IMR-90 (cell line): ENCODE data around the gene MYH9. TPM values are rescaled to one million over a fixed set of nuclear protein-coding genes. Genes with fewer than 3 reads are reported as not detected.

ENCODE experiments used
- ATAC-seq: fragments of 200-7000 bp; cut with Tn5 transposase; 2 replicates; pipeline ENCODE4 v1.9.1; 2020; ENCODE audit warnings: low read depth, mild to moderate bottlenecking, moderate library complexity
- BruUV-seq: library from RNA; stranded (reverse); fragments of 400-500 nt; replicated peaks from 2 replicates; lab custom pipeline; 2021; lab: Mats Ljungman, UMichigan
- CTCF ChIA-PET: fragments of 300-600 bp; formaldehyde crosslinking; extraction: SDS; loops from one replicate; lab custom pipeline; 2021; ENCODE audit warnings: antibody characterized with exemption; lab: Yijun Ruan, JAX
- POLR2A ChIA-PET: fragments of 300-600 bp; sonication (Branson Sonifier 250); formaldehyde crosslinking; loops from one replicate; lab custom pipeline; 2022; ENCODE audit warnings: antibody characterized with exemption; ENCODE audit not compliant: unreplicated experiment; lab: Charles Lee
- DNase-seq: peaks from one replicate; pipeline ENCODE4 v3.0.0; 2013
- H2AFZ ChIP-seq: replicated peaks from 2 replicates; pipeline ENCODE3; 2013; ENCODE audit warnings: low read length, mild to moderate bottlenecking; ENCODE audit not compliant: poor library complexity
- H2AK5ac ChIP-seq: 2 replicates; pipeline ENCODE4 v1.6.1; 2013; ENCODE audit warnings: low read depth, low read length, inconsistent platforms
- H2AK9ac ChIP-seq: replicated peaks from 2 replicates; pipeline ENCODE3; 2013; ENCODE audit warnings: mild to moderate bottlenecking, low read depth, low read length, moderate library complexity; ENCODE audit not compliant: poor library complexity
- H2BK120ac ChIP-seq: 2 replicates; pipeline ENCODE4 v1.6.1; 2013; ENCODE audit warnings: low read depth, low read length, inconsistent platforms
- H2BK15ac ChIP-seq: 3 replicates; pipeline ENCODE4 v1.6.1; 2013; ENCODE audit warnings: low read depth, low read length, inconsistent platforms
- H2BK20ac ChIP-seq: 2 replicates; pipeline ENCODE4 v1.6.1; 2013; ENCODE audit warnings: low read depth, mild to moderate bottlenecking, inconsistent platforms, low read length, moderate library complexity
- H2BK5ac ChIP-seq: 2 replicates; pipeline ENCODE4 v1.6.1; 2013; ENCODE audit warnings: mild to moderate bottlenecking, low read depth, low read length, inconsistent platforms; ENCODE audit not compliant: poor library complexity, severe bottlenecking
- H3K14ac ChIP-seq: replicated peaks from 2 replicates; pipeline ENCODE4 v1.6.1; 2013; ENCODE audit warnings: low read depth, low read length, inconsistent platforms
- H3K18ac ChIP-seq: 2 replicates; pipeline ENCODE4 v1.6.1; 2013; ENCODE audit warnings: low read depth, low read length, control low read depth
- H3K23ac ChIP-seq: 2 replicates; pipeline ENCODE4 v1.6.1; 2013; ENCODE audit warnings: low read depth, low read length, inconsistent platforms
- H3K27ac ChIP-seq: 2 replicates; pipeline ENCODE4 v1.5.1; 2013; ENCODE audit warnings: mild to moderate bottlenecking, control low read depth, low read length; ENCODE audit not compliant: insufficient read depth
- H3K27me3 ChIP-seq: 2 replicates; pipeline ENCODE4 v1.6.1; 2013; ENCODE audit warnings: low read length; ENCODE audit not compliant: control insufficient read depth, insufficient read depth
- H3K36me3 ChIP-seq: 2 replicates; pipeline ENCODE4 v1.6.1; 2013; ENCODE audit warnings: low read length, mixed read lengths; ENCODE audit not compliant: control insufficient read depth, insufficient read depth
- H3K4ac ChIP-seq: 2 replicates; pipeline ENCODE4 v1.6.1; 2013; ENCODE audit warnings: low read depth, low read length, inconsistent platforms
- H3K4me1 ChIP-seq: 2 replicates; pipeline ENCODE4 v1.6.1; 2013; ENCODE audit warnings: low read length, mixed read lengths; ENCODE audit not compliant: control insufficient read depth, insufficient read depth
- H3K4me2 ChIP-seq: 2 replicates; pipeline ENCODE4 v1.6.1; 2013; ENCODE audit warnings: low read depth, mild to moderate bottlenecking, control low read depth, low read length, moderate library complexity
- H3K4me3 ChIP-seq: 2 replicates; pipeline ENCODE4 v1.5.1; 2013; ENCODE audit warnings: low read depth, mild to moderate bottlenecking, control low read depth, low read length, moderate library complexity; ENCODE audit not compliant: insufficient read depth
- H3K56ac ChIP-seq: 2 replicates; pipeline ENCODE4 v1.6.1; 2013; ENCODE audit warnings: low read length, inconsistent platforms; ENCODE audit not compliant: insufficient read depth; ENCODE audit errors: extremely low read depth
- H3K79me1 ChIP-seq, 2 experiments: 2 replicates each; pipeline ENCODE4 v1.6.1; 2013; ENCODE audit warnings: low read length in 2 of 2, inconsistent platforms in 1 of 2, low read depth in 1 of 2
- H3K9ac ChIP-seq: 2 replicates; pipeline ENCODE4 v1.6.1; 2013; ENCODE audit warnings: low read depth, low read length, control low read depth
- H3K9me1 ChIP-seq: 2 replicates; pipeline ENCODE4 v1.6.1; 2013; ENCODE audit warnings: low read length, inconsistent platforms; ENCODE audit not compliant: insufficient read depth
- H3K9me3 ChIP-seq: 2 replicates; pipeline ENCODE4 v1.6.1; 2013; ENCODE audit warnings: low read length; ENCODE audit not compliant: control insufficient read depth, insufficient read depth
- H4K20me1 ChIP-seq: 2 replicates; pipeline ENCODE4 v1.6.1; 2013; ENCODE audit warnings: low read length, inconsistent platforms; ENCODE audit not compliant: insufficient read depth
- H4K5ac ChIP-seq: 2 replicates; pipeline ENCODE4 v1.6.1; 2013; ENCODE audit warnings: mild to moderate bottlenecking, low read depth, low read length, control low read depth
- H4K8ac ChIP-seq, 2 experiments: 2 replicates each; pipeline ENCODE4 v1.6.1; 2013; ENCODE audit warnings: low read depth in 2 of 2, low read length in 2 of 2, control low read depth in 1 of 2, inconsistent platforms in 1 of 2
- H4K91ac ChIP-seq: 2 replicates; pipeline ENCODE4 v1.6.1; 2013; ENCODE audit warnings: low read depth, low read length, inconsistent platforms; ENCODE audit not compliant: insufficient read depth
- BHLHE40 ChIP-seq: fragments of 150-350 bp; IDR thresholded peaks from 2 replicates; pipeline ENCODE4 v1.6.1; 2016; ENCODE audit warnings: mild to moderate bottlenecking, low read depth, low read length
- CEBPB ChIP-seq: IDR thresholded peaks from 2 replicates; pipeline ENCODE4 v1.6.1; 2012; ENCODE audit warnings: low read depth, low read length, improper control_type of control experiment
- FOS ChIP-seq: fragments of 150-350 bp; IDR thresholded peaks from 2 replicates; pipeline ENCODE4 v1.6.1; 2016; ENCODE audit warnings: low read depth, low read length
- MAFK ChIP-seq: IDR thresholded peaks from 2 replicates; pipeline ENCODE4 v1.6.1; 2012; ENCODE audit warnings: low read depth, low read length, improper control_type of control experiment
- POLR2A ChIP-seq: IDR thresholded peaks from 2 replicates; pipeline ENCODE4 v1.6.1; 2012; ENCODE audit warnings: mild to moderate bottlenecking, low read depth, low read length
- RAD21 ChIP-seq: IDR thresholded peaks from 2 replicates; pipeline ENCODE4 v1.6.1; 2012; ENCODE audit warnings: low read length, improper control_type of control experiment
- SMC3 ChIP-seq: fragments of 150-350 bp; IDR thresholded peaks from 2 replicates; pipeline ENCODE4 v1.6.1; 2016; ENCODE audit warnings: low read depth, mild to moderate bottlenecking, antibody characterized with exemption, low read length, moderate library complexity
- WGBS, 2 experiments: methylation state at CpG; one replicate each; pipeline versions ENCODE4 v1.1.5 to v1.1.7; 2013; ENCODE audit warnings: missing lambda C conversion rate in 2 of 2; ENCODE audit not compliant: insufficient read length in 1 of 2; ENCODE audit errors: extremely low coverage in 2 of 2; 5-methylcytosine and 5-hydroxymethylcytosine counted together
- dilution Hi-C: fragments of 300-500 bp; cut with HindIII; formaldehyde crosslinking; loops from one replicate; pipeline ENCODE4 v1.14.3; 2018; ENCODE audit warnings: low sequenced_read_pairs; ENCODE audit not compliant: unreplicated experiment
- in situ Hi-C: fragments of 300-500 bp; cut with MboI; formaldehyde crosslinking; loops from 3 replicates; pipeline ENCODE4 v1.14.3; 2019; ENCODE audit warnings: low sequenced_read_pairs, inconsistent platforms, mixed read lengths
- intact Hi-C: fragments of 100-400 bp; cut with micrococcal nuclease; formaldehyde crosslinking; loops from 2 replicates; pipeline ENCODE4 v1.10.0; 2022
- polyA plus RNA-seq, 3 experiments: library from polyadenylated mRNA; depleted of rRNA; stranded (reverse); fragments of >200 nt; gene quantifications; 2 replicates each; pipeline ENCODE4 v1.2.3, GENCODE V29; 2012; ENCODE audit warnings: low replicate concordance in 1 of 3
- total RNA-seq: library from RNA; depleted of rRNA; stranded (reverse); fragments of >200 nt; gene quantifications from 2 replicates; pipeline ENCODE4 v1.2.3, GENCODE V29; 2012
- TF ChIP-seq, protein P1 (sequence below): fragments of 150-350 bp; IDR thresholded peaks from 2 replicates; pipeline ENCODE4 v1.6.1; 2017; ENCODE audit warnings: mild to moderate bottlenecking, antibody characterized with exemption, low read length, low read depth

The MYH9 gene
- total and polyA plus RNA-seq, 2 of the 4 experiments (the other 2 are of a cell fraction) = 475 to 554 TPM

DNA sequence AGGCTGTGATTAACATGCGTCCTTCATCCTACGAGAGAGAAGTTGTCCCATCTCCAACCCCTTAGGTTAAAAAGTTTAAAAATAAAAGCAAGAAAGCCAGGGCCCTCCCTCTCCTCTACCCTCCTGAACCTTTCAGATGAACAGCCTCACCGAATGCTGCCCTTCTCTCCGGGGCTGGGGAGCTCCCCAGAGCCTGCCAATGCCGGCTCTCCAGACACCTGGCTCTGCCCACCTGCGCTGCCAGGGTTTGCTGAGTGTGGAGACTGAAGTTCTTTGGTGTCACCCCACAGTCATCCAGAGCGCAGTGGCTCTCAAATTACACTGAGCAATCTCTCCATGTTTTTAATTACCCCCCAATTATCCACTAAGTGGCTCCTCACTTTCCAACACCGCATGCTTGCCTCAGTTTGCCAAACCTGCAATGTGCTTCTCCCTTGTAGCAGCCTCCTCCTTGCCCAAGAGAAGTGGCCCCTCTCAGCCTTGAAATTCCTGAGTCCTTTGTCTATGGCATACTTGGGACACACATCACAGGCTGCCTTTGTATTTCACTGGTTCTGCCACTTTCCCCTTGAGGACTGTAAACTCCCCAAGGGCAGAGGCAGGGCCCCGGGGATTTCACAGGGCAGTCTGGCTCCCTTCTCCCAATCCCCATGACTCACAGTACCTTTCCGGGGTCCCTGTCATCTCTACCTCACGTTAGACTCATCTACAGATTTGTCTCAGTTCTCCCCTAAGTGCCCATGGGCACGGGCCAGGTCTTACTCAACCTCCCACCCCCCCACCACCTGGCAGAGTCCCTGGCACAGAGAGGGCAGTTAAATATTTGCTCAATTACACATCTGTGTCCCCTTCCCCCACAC, 2.0 kb downstream of the MYH9 start:
- peaks cover 67% of the 10 kb centered on the region for H4K20me1 ChIP-seq
- peak overlapping the region; percentile 89 for H3K56ac ChIP-seq
- peak overlapping the region; percentile 100 for H3K23ac ChIP-seq
- peak overlapping the region; percentile 99 for H3K9ac ChIP-seq
- peak overlapping the region; percentile 79 to 88; a peak in 3 of 4 replicates for H4K8ac ChIP-seq
- peak overlapping the region; percentile 50 for H4K5ac ChIP-seq
- dilution Hi-C loops (no loop called here), intact Hi-C loops (loop anchor here (1.0 kb wide), 2 partner anchors 56 to 84 kb away; no protein-coding TSS in a partner anchor), in situ Hi-C loops (no loop called here)
- H3K4me1 ChIP-seq = peaks cover 11% of the 10 kb centered on the region
- no peaks in the 10 kb centered on the region for H3K9me3 ChIP-seq
- peaks cover 0 to 20% of the 10 kb centered on the region in 2 experiments; a peak in 2 of 4 replicates for H3K79me1 ChIP-seq
- H3K4ac ChIP-seq = peak overlapping the region; percentile 98
- H3K36me3 ChIP-seq = peaks cover 32% of the 10 kb centered on the region
- TF ChIP-seq POLR2A = peak; percentile 49; the same call in 1 of the 2 replicates
- no peak for TF ChIP-seq MAFK
- peak; percentile 69 for TF ChIP-seq BHLHE40
- peak; percentile 0; the same call in 1 of the 2 replicates for TF ChIP-seq SMC3
- peak; percentile 6; the same call in 1 of the 2 replicates for TF ChIP-seq RAD21
- peak; percentile 61; the same call in 1 of the 2 replicates for TF ChIP-seq CEBPB
- TF ChIP-seq, protein P1, sequence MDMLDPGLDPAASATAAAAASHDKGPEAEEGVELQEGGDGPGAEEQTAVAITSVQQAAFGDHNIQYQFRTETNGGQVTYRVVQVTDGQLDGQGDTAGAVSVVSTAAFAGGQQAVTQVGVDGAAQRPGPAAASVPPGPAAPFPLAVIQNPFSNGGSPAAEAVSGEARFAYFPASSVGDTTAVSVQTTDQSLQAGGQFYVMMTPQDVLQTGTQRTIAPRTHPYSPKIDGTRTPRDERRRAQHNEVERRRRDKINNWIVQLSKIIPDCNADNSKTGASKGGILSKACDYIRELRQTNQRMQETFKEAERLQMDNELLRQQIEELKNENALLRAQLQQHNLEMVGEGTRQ = no peak
- 0 out of 2 replicates have a peak, but pooled peaks have one; percentile 29 for TF ChIP-seq FOS
- H3K27me3 ChIP-seq = no peaks in the 10 kb centered on the region
- peak overlapping the region; percentile 81 for H3K18ac ChIP-seq
- DNase-seq (no peak), ATAC-seq (no peak)
- 0 out of 3 replicates have a peak overlapping the region, but pooled peaks have one; percentile 16 for H2BK15ac ChIP-seq
- H2AK5ac ChIP-seq = peak overlapping the region; percentile 90
- H4K91ac ChIP-seq = peak overlapping the region; percentile 93
- peak overlapping the region; percentile 82 for H2BK120ac ChIP-seq
- peak overlapping the region; percentile 97 for H3K27ac ChIP-seq
- POLR2A ChIA-PET = interaction anchor here (0.6 to 3.6 kb wide), 11 partner anchors 18 to 85 kb away, joined by 3 to 30 read pairs (median 6); no protein-coding TSS in a partner anchor
- no peak overlapping the region for H2AFZ ChIP-seq
- CTCF ChIA-PET = interaction anchor here (1.0 to 3.1 kb wide), 3 partner anchors 84 to 101 kb away, joined by 3 to 14 read pairs (median 3); no protein-coding TSS in a partner anchor
- peak overlapping the region; percentile 75 for H3K4me3 ChIP-seq
- H2AK9ac ChIP-seq = peak overlapping the region; percentile 96
- peak overlapping the region; percentile 90 for H3K4me2 ChIP-seq
- peak overlapping the region; percentile 100 for H3K14ac ChIP-seq
- H2BK5ac ChIP-seq = peak overlapping the region; percentile 97
- no TSS peak for BruUV-seq
- peaks cover 13% of the 10 kb centered on the region; the same call in 1 of the 2 replicates for H3K9me1 ChIP-seq
- H2BK20ac ChIP-seq = peak overlapping the region; percentile 24; the same call in 1 of the 2 replicates
- WGBS, 2 experiments = 0% methylated on average over 3 of the region's 12 CpGs; no CpG with 5 or more reads in 1 of the 2 experiments
